ENCODE data around the gene RPL15. TPM values are rescaled to one million over a fixed set of nuclear protein-coding genes. Genes with fewer than 3 reads are reported as not detected.

RPL15 gene
- total and polyA plus RNA-seq, 2 of the 13 experiments (the other 11 are each of a cell fraction or from before 2014, with no cell fraction given): 1,297 to 3,693 TPM

DNA sequence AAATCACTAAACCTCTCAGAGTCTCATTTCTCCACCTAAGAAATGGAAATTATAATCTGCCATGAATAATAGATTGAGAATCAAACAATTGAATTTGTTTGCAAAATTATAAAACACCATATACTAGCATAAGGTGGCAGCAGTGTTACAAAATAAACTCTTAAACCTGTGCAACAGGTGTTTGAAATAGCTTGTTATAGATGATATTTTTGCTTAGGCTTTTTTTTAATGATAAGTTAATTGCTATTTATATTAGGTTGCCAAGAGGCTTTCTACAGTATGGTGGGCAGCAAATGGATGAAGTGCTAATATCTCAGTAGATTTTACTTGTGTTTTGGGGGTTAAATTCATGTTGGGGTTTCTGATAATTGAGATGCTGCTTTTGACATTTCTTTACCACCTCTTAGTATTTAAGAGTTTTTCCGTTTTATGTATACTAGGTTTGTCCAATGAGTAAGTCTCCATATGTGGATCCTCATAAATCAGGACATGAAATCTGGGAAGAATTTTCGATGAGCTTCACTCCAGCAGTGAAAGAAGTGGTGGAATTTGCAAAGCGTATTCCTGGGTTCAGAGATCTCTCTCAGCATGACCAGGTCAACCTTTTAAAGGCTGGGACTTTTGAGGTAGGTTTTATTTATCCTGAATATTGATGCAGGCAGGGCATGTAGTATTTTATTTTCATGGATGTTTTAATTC is 47.8 kb downstream of the RPL15 start (continued):
- TF ChIP-seq, protein P1, sequence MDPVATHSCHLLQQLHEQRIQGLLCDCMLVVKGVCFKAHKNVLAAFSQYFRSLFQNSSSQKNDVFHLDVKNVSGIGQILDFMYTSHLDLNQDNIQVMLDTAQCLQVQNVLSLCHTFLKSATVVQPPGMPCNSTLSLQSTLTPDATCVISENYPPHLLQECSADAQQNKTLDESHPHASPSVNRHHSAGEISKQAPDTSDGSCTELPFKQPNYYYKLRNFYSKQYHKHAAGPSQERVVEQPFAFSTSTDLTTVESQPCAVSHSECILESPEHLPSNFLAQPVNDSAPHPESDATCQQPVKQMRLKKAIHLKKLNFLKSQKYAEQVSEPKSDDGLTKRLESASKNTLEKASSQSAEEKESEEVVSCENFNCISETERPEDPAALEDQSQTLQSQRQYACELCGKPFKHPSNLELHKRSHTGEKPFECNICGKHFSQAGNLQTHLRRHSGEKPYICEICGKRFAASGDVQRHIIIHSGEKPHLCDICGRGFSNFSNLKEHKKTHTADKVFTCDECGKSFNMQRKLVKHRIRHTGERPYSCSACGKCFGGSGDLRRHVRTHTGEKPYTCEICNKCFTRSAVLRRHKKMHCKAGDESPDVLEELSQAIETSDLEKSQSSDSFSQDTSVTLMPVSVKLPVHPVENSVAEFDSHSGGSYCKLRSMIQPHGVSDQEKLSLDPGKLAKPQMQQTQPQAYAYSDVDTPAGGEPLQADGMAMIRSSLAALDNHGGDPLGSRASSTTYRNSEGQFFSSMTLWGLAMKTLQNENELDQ (CRISPR knock-in tag; IDR thresholded peaks at IDR 0.05; ENCODE audit: borderline replicate concordance): no peak

GRCh38 chr3:23966328-23966727 is 49.4 kb downstream of the RPL15 start:
- ChIA-PET CTCF (ENCODE audit: low intra/inter-chr PET ratio, low total read pairs) (no interaction called here), POLR2A (no interaction called here)
- H3K27ac ChIP-seq (ENCODE audit: extremely low read length, insufficient read depth, low read length): no peak overlapping the region
- no peak overlapping the region for H3K9ac ChIP-seq (ENCODE audit: insufficient read depth, low read depth, low read length)
- TF ChIP-seq ZNF598 (CRISPR knock-in tag; IDR thresholded peaks at IDR 0.05; ENCODE audit: borderline replicate concordance): no peak
- DNase-seq (ENCODE audit: low spot score) (no peak), FAIRE-seq (no peak), ATAC-seq (no peak)
- H3K4me2 ChIP-seq (ENCODE audit: low read depth, low read length): no peak overlapping the region
- H3K79me2 ChIP-seq (ENCODE audit: insufficient read depth, low read length): no peaks in the 10 kb centered on the region
- no peaks in the 10 kb centered on the region for H3K4me1 ChIP-seq (ENCODE audit: insufficient read depth, low read length)
- H2AFZ ChIP-seq (ENCODE audit: low read length): no peak overlapping the region
- no peaks in the 10 kb centered on the region for H3K27me3 ChIP-seq (ENCODE audit: control insufficient read depth in 1 of 2, insufficient read depth in 2 of 2, low read length in 2 of 2)
- no peaks in the 10 kb centered on the region for H3K9me3 ChIP-seq (ENCODE audit: low read length)
- no peak overlapping the region for H3K4me3 ChIP-seq (replicated peaks in 1 of 3; ENCODE audit: insufficient read depth in 1 of 3, low read depth in 2 of 3, low read length in 3 of 3)
- intact Hi-C loops (cut with micrococcal nuclease; ENCODE audit: unreplicated experiment) (no loop called here), in situ Hi-C loops (cut with HindIII; ENCODE audit: extremely low pct_ligation_motif_present, low pct_unique_long_range_greater_than_20kb) (no loop called here)
- no peaks in the 10 kb centered on the region for H4K20me1 ChIP-seq (ENCODE audit: insufficient read depth, low read length)
- H3K36me3 ChIP-seq (replicated peaks in 1 of 2; ENCODE audit: control insufficient read depth in 1 of 2, insufficient read depth in 2 of 2, low read length in 2 of 2): peaks cover 8 to 36% of the 10 kb centered on the region in 2 experiments; a peak in 4 of 5 replicates
- no TSS peak for BruUV-seq (replicated peaks)
- 100% methylated on average over 1 of the region's 1 CpG for WGBS (ENCODE audit: low lambda C conversion rate)
